C4-2B (cell line): ENCODE results near the gene SNX20.

Source experiments
- H3K27ac ChIP-seq: fragments of 450-650 bp; 2 replicates; pipeline ENCODE4 v1.5.1; 2017
- CTCF ChIP-seq: fragments of 450-650 bp; conservative IDR thresholded peaks from 2 replicates; pipeline ENCODE4 v1.5.1; 2017; ENCODE audit warnings: mild to moderate bottlenecking
- ZFX ChIP-seq: fragments of 450-650 bp; IDR thresholded peaks from 2 replicates; pipeline ENCODE4 v1.6.1; 2017

The SNX20 gene

GRCh38 chr16:50702725-50703124 lies 21.6 kb upstream of the SNX20 start:
- H3K27ac ChIP-seq: no peak overlapping the region
- TF ChIP-seq CTCF: no peak
- TF ChIP-seq ZFX: no peak

GRCh38 chr16:50699326-50700159 lies 18.4 kb upstream of the SNX20 start:
- H3K27ac ChIP-seq: no peak overlapping the region
- TF ChIP-seq CTCF (no peak), ZFX (no peak)

GRCh38 chr16:50697881-50698767 lies 17.0 kb upstream of the SNX20 start:
- no peak overlapping the region for H3K27ac ChIP-seq
- no peak for TF ChIP-seq ZFX
- no peak for TF ChIP-seq CTCF

GRCh38 chr16:50697421-50697715 lies 16.3 kb upstream of the SNX20 start:
- no peak overlapping the region for H3K27ac ChIP-seq
- TF ChIP-seq ZFX (no peak), CTCF (no peak)

- no peak for TF ChIP-seq CTCF
- TF ChIP-seq ZFX: no peak
- H3K27ac ChIP-seq: no peak overlapping the region
These were observed 15.7 kb upstream of the SNX20 start for GRCh38 chr16:50696575-50697420.

GRCh38 chr16:50696126-50696525 lies 15.0 kb upstream of the SNX20 start:
- H3K27ac ChIP-seq: no peak overlapping the region
- TF ChIP-seq CTCF (no peak), ZFX (no peak)
